OCI-M2 (cell line): ENCODE results near the gene OBP2A.
"Not testable (repeated sequence)": the region's sequence is repeated elsewhere in the genome, so short reads cannot be mapped to it uniquely, and the experiment has no call there.

Experiments
- DNase-seq: peaks from one replicate; lab custom pipeline; 2025; ENCODE audit not compliant: unreplicated experiment; lab: John Stamatoyannopoulos, UW

OBP2A gene

GRCh38 chr9:135545646-135546176 lies at the start of gene OBP2A:
Gene OBP2A, plus strand, starts transcription at chr9:135546126. Its CDS starts 55 bp downstream, at chr9:135546181.
- not testable (repeated sequence) for DNase-seq

- no peak for DNase-seq
Observed at GRCh38 chr9:135498381-135499126, 47.4 kb upstream of the OBP2A start.

- DNase-seq, result no peak
Observed at GRCh38 chr9:135499326-135500070, 46.4 kb upstream of the OBP2A start.

DNA sequence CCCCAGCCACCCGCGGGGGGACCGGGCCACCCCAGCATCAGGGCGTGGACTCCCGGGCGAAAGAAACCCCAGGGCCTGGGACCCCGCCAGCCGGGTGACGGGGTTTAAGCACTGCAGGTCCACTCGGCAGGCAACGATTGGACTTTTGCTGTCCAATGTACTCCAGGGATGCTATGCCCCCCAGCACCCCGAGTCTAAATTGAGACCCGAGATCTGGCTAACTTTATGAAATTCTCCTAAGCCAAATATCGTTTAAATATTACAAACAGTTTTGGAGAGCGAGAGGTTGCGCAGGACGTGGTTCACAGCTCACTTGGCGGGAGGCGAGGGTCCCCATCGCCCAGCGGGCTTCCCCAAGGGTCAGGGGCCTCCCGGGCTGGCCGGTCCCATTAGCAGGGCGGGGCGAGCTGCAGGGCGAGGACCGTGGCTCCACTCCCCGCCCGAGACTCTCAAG lies 45.8 kb upstream of the OBP2A start:
- no peak for DNase-seq

- DNase-seq, result no peak
Observed at GRCh38 chr9:135500525-135501260, 45.2 kb upstream of the OBP2A start, which contains the start of gene MRPS2. Gene MRPS2, plus strand, starts transcription at chr9:135500682. Its CDS starts 29 bp downstream, at chr9:135500711.

DNA sequence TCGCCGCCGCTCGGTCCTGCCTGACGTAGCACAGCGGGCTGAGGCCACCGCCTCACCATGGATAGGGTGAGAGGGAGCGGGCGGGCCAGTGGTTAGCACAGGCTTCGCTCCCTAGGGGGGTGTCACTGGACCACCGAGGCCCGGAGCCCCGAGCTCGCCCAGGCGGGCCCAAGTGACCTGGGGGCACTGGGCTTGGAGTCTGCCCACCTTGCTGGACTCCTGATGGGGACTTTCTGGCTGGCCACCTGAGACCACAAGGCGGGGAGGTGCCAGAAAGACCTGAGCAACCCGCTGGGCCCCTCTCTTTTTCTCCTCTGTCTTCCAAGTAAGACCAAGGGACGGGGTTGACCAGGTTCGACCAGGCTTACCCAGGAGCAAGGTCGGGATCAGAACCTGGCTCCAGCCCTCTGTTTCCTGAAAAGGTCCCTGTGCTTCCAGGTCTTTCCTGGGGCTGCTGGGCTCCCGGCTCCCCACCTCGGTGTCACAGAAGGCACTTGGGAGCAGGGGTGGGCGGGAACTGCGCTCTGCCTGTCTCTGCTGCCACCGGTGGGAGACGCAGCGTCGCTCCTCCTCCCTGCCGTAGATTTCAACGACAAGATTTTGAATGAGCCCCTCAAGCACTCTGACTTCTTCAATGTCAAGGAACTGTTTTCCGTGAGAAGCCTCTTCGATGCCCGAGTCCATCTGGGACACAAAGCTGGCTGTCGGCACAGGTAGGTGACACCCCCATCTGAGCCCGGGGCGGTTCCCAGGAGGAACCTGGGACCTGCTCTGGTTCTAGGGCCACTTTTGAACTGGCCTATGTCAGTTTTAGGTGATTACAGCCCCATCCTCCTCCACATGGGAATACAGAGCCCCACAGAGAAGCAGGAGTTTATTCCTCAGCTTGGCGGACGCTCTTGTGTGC lies 44.4 kb upstream of the OBP2A start:
- no peak for DNase-seq

DNA sequence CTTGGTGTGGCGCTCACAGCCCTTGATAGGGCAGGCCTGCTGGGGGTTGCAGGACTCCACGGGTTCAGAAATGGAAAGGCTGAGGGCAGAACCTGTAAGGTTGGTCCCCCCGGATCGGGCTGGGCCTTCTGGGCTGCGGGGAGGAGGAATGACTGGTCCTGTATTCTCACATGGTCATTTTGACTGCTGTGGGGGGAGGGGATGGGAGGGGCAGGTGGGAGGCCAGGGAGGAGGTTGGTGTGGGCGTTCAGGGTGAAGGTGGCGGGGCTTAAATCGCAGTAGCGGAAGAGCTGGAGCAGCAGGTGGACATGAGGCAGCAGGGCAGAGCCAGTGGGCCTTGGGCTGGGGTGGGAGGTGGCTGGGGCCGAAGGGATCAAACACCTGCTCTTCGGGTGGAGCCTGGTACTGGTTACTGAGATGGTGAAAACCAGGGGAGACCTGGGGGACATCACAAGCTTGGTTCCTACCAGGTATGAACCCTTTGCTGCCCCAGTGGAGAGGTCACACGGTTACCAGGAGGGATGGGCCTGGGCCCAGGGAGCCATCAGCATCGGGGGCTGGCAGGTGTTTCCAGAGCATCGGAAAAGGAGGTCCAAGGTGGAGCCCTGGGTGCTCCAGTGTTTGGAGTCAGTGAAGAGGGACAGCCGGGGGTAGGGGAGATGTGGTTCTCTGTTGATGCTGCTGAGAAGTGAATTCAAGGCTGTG lies 43.6 kb upstream of the OBP2A start:
- no peak for DNase-seq

GRCh38 chr9:135502873-135503321 lies 43.0 kb upstream of the OBP2A start:
- no peak for DNase-seq

- DNase-seq, result no peak
Observed at GRCh38 chr9:135503371-135504261, 42.3 kb upstream of the OBP2A start.

- DNase-seq, result no peak
Observed at GRCh38 chr9:135504262-135505243, 41.4 kb upstream of the OBP2A start.

DNA sequence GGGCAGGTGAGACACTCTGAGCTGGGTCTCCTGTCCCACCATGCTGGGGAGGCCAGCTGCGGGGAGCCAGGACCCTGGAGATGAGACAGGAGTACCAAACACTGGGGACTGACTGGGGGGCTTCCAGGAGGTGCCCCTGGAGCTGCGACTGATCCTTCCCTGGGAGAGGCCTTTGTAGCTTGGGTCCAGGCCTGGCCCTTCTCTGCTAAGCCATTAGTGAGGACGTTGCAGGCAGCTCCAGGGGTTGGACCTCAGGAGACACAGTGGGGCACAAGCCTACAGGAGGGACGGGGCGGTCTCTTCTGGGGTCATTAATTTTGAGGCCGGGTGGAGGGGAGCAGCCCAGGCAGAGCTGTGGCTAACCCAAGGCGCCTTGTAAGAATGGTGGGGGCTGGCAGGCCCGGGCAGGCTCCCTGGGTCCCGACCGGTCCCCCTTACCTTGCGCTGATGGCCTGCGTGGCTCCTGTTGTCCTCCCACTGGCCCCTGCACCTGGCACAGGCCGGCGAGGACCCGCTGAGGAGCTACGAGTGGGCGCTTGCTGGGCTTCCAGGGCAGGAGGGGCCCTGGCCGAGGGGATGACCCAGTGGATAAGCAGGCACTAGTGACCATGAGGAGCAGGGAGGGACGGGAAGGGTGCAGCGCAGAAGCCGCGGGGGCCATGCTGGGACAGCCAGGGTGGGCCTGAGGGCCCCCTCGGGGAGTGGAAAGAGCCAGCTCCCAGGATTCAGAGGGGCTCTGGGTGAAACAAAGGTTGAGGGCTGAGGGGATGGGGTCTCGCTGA lies 40.3 kb upstream of the OBP2A start:
- DNase-seq, result no peak

DNA sequence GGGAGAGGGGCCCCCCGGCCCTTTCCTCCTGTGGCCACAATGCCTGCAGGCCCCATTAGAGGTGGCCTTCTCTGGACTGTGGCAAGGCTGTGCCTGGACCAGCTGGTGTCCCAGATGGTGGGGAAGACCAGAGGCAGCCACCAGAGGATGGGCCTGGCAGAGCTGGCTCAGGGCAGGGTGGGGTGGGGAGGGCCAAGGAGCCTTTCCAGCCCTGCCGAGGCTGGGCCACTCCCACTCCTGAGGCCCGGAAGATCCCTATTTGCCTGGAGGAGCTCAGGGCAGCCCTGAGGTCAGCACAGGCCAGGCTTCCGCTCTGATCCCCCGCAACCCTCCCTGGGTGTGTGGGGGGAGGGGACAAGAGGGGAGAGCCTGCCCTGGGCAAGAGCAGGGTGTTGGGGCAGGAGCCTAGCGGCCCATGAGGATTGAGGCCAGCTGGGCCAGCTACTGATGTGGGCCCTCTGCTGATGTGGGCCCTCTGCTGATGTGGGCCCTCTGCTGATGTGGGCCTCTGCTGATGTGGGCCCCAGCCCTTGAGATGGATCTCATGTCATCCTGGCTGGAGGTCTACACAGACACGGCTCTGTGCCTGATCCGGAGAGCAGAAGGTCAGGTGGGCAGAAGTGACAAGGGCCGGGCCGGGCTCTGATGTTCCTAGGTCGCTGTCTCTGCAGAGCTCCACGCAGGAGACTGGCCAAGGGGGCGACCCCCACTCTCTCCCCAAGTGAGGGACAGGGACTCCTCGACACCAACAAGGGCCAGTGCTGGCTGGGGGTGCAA lies 39.4 kb upstream of the OBP2A start:
- DNase-seq, result no peak

DNA sequence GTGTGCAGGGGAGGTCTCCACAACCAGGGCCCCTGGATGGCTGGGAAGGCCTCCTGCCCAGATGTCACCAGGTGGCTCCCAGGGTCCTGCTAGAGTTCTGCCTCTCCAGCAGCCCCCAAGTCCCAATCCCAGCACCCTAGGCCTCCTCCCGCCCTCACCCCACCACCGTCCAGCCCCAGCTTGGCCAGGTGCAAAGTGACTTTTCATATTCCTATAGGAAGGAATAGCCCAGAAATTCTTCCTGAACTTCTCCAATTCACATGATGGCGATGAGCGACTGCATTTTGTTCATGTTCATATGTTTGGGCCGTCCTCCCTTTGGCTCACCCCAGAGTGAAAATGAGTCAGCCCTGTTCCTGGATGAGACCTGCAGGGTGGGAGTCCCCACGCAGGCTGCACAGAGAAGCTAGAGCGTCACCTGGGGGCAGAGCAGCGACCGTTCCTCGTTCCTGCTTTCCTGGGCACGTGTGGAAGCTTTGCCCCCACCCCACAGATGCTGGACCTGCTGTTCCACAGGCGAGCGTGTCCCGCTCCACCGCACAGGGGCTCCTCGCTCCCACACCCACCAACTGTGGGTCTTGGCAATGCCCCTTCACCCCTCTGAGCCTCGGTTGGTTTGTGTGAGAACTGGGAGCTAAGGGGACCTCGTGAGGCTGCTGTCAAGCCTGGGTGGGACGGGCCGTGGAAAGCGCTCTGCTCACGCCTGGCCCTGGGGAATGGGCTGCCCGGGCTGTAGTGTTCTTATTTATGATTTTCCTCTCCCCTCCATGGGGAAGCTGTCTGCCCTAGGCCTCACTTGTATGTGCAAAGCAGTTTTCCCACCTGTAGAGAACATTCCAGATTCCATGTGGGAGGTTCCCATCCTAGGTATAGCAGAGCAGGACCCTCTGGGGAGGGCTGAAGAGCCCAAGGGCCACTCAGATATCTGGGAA lies 38.6 kb upstream of the OBP2A start:
- no peak for DNase-seq

GRCh38 chr9:135508211-135508820 lies 37.6 kb upstream of the OBP2A start:
- no peak for DNase-seq
